HCT116 (cell line): Measurements from ENCODE around the gene ACSS2.

Source experiments
- CEBPB ChIP-seq: IDR thresholded peaks from 2 replicates; pipeline ENCODE4 v1.6.1; 2012; ENCODE audit warnings: low read depth
- CTCF ChIP-seq, 3 experiments: fragments of 200-600 bp in 1 of 3; sonication (generic) in 1 of 3; IDR thresholded peaks in 2 of 3; conservative IDR thresholded peaks in 1 of 3; 2 replicates each; pipeline ENCODE4 v1.5.1; 2012 to 2017; ENCODE audit warnings: low read depth in 2 of 3, low read length in 2 of 3, antibody characterized with exemption in 1 of 3, borderline replicate concordance in 1 of 3, control low read depth in 1 of 3, mild to moderate bottlenecking in 1 of 3, mixed read lengths in 1 of 3, mixed run types in 1 of 3, moderate library complexity in 1 of 3; ENCODE audit not compliant: insufficient read depth in 1 of 3
- EZH2 ChIP-seq: fragments of 200-600 bp; sonication (generic); IDR thresholded peaks from 2 replicates; pipeline ENCODE4 v1.6.1; 2017; ENCODE audit warnings: antibody characterized with exemption, mixed run types
- EZH2phosphoT487 ChIP-seq: fragments of 200-600 bp; IDR thresholded peaks from 2 replicates; pipeline ENCODE4 v1.6.1; 2018; ENCODE audit warnings: antibody characterized with exemption, borderline replicate concordance
- POLR2A ChIP-seq: IDR thresholded peaks from 2 replicates; pipeline ENCODE4 v1.7.0; 2011; ENCODE audit warnings: borderline replicate concordance; ENCODE audit not compliant: insufficient read depth, insufficient read length; ENCODE audit errors: extremely low read depth
- YY1 ChIP-seq: IDR thresholded peaks from 2 replicates; pipeline ENCODE4 v1.6.1; 2011; ENCODE audit warnings: low read length, low read depth, moderate library complexity, mild to moderate bottlenecking; ENCODE audit not compliant: insufficient replicate concordance; ENCODE audit errors: extremely low read depth

GRCh38 chr20:34886122-34886521, 9.7 kb downstream of the ACSS2 start:
- no peak for TF ChIP-seq CTCF (IDR thresholded peaks at IDR 0.05 in 2 of 3, conservative IDR thresholded peaks at IDR 0.05 in 1 of 3; ENCODE audit: borderline replicate concordance in 1 of 3, insufficient read depth in 1 of 3, low read depth in 2 of 3, low read length in 2 of 3)
- TF ChIP-seq POLR2A: no peak
- TF ChIP-seq EZH2: no peak
- TF ChIP-seq EZH2phosphoT487: no peak
- no peak for TF ChIP-seq YY1
- TF ChIP-seq CEBPB: no peak
